GM18861 (cell line): Measurements from ENCODE around the gene S100A3.

Experiments used
- ATAC-seq: cut with Tn5 transposase; IDR thresholded peaks from one replicate; pipeline ENCODE4 v1.9.1; 2021; ENCODE audit not compliant: unreplicated experiment

Gene S100A3

DNA sequence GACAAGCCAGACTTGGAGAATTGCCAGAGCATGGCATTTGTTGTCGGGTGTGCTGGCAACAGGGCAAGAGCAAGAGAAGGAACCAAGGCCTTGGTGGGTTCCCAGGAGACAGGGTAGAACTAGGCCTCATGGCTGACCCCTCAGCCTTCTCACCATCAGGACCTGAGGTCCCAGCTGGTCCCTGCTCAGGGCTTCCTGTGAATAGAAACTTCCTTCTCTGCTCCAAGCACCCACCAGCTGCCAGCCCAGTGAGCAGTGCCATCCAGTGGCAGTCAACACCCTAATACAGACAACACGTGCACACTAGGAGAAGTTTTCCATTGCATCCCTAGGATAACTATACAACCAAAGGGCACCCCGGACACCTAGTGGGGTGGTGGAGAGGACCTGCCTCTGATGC is 36.0 kb downstream of the S100A3 start:
- no peak for ATAC-seq

DNA sequence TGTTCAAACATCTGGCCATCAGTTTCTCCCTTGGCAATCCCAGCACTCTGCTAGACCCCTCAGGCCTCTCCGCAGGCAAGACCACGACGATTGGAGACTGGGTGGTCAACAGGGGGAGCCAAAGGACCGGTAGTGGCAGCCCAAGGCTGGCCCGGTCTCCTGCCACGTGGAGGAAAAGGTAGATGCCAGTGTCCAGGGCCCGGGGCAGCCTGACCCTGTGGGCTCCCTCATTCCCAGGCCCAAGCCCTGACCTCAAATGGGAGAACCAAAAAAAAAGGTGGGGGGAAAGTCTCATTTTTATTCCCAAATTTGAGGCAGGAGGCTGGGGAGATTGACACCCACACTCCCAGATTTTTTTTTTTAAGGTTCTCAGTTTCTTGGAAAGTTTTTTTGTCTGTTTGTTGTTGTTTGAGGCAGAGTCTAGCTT is 38.1 kb downstream of the S100A3 start:
- ATAC-seq = no peak

- ATAC-seq = no peak
These were observed 39.2 kb downstream of the S100A3 start for GRCh38 chr1:153509729-153510354.

GRCh38 chr1:153509036-153509435 is 40.0 kb downstream of the S100A3 start:
- no peak for ATAC-seq

DNA sequence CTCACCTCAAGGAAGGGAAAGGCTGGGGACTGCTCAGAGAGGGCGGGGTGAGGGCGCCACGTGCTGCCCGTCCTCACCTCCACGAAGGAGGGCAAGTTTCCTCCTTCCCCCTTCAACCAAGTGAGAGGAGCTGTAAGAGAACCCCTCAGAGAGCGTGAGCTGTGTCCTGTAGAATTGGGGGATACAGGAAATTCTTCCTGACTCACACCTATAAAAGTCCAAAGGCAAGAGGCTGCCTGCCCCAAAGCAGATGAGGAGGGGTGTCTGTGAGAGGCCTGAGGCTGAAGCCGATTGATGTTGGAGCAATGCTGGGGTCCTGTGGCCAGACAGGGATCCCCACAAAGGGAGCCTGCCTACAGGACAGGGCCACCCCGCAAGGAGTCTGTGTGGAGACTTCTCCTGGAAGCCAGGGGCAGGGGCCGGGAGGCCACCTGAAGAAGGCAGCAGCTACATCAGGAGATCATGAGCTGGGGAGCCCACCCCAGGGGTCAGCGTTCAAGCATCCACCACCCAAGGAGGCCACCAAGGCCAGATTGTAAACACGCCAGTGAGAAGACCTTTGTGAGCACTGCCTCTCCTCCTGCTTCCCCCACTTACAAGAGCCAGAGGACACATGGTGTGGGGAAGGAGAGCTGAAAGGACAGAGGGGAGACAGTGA is 41.0 kb downstream of the S100A3 start:
- ATAC-seq = no peak

DNA sequence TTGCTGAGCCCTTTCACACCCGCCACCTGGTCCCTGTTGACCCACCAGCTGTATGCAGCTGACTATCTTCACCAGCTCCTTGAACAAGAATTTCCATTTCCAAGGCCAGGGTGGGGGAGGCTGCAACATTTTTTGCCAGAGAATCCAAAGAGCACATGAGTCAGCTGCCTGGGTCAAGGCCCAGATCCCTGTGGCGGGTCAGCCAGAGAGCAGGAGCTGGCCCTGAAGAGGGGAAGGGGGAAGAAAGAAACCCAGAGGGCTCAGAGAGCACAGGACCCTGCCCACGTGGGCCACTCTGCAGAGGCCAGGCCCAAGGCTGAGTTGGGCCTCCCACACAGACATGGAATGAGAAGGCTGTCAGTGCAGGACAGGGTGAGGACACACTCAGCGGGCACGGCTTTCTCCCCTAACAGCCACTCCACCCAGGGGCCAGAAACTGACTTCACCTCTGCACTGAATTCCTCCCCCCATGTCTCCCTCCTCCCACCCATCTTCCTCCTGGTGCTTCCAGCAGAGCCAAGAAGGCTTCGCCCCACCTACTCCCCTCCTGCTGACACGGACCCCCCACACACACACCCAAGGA is 42.1 kb downstream of the S100A3 start:
- ATAC-seq = no peak

GRCh38 chr1:153506386-153506785 is 42.7 kb downstream of the S100A3 start:
- no peak for ATAC-seq

DNA sequence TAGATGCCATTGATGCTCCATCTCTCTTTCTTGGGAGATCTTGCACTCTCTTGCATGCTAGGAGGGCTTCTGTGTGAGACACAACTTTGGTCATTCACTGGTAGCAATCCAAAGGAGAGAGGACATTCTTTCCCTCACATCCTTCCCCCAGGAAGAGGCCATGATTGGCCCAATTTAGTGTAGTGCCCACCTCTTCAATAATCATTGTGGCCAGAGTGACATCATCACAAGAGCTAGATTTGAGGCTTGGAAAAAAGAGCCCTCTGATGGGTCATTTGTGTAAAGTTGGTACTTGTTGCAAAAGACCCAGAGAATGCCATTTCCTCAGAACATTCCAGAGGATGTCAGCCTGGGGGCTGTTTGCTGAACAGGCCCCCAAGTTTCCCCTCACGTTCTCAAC is 43.5 kb downstream of the S100A3 start:
- ATAC-seq = no peak

GRCh38 chr1:153503766-153504165 is 45.3 kb downstream of the S100A3 start:
- no peak for ATAC-seq

DNA sequence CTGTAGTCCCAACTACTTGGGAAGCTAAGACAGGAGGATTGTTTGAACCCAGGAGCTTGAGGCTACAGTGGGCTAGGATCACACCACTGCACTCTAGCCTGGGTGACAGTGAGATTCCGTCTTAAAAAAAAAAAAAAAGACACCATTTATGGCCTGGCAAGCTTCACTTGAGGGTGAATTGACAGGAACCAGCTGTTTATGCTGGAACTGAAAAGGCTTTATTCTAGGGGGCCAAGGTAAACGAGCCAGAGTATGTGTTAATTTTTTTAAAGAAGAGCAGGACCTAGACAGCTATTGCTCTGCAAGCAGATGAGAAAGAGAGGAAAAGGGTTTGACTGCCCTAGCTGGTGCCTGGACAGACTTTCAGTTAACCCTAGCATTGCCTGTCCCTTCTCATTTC is 50.3 kb downstream of the S100A3 start:
- no peak for ATAC-seq
